ENCODE data around the gene RBM7.

RBM7 gene

GRCh38 chr11:114448749-114449482, 48.5 kb downstream of the RBM7 start:
- no peak for DNase-seq (ENCODE audit: low spot score)

- DNase-seq (ENCODE audit: low spot score) = no peak
Observed at GRCh38 chr11:114449845-114450244, 49.4 kb downstream of the RBM7 start.

- DNase-seq (ENCODE audit: low spot score) = no peak
Observed at GRCh38 chr11:114452399-114452798, 51.9 kb downstream of the RBM7 start.
